ENCODE results near the gene CALCOCO1. TPM values are rescaled to one million over a fixed set of nuclear protein-coding genes. Genes with fewer than 3 reads are reported as not detected.

CALCOCO1 gene
- total and polyA plus RNA-seq, 2 of the 13 experiments (the other 11 are each of a cell fraction or from before 2014, with no cell fraction given) = 7.7 to 47.7 TPM

- TF ChIP-seq ZNF142 (CRISPR knock-in tag; IDR thresholded peaks at IDR 0.05) (no peak), MLXIP (CRISPR knock-in tag; IDR thresholded peaks at IDR 0.05; ENCODE audit: borderline replicate concordance) (no peak), NFKBIZ (CRISPR knock-in tag; IDR thresholded peaks at IDR 0.05) (peak; percentile 58; the same call in 1 of the 2 replicates), ZEB1 (IDR thresholded peaks at IDR 0.05; ENCODE audit: insufficient replicate concordance, low read depth) (no peak), ZNF17 (CRISPR knock-in tag; IDR thresholded peaks at IDR 0.05) (no peak), MXD1 (CRISPR knock-in tag; IDR thresholded peaks at IDR 0.05) (no peak), HOMEZ (CRISPR knock-in tag; IDR thresholded peaks at IDR 0.05; ENCODE audit: low read depth) (peak; percentile 87), REXO4 (CRISPR knock-in tag; IDR thresholded peaks at IDR 0.05; ENCODE audit: borderline replicate concordance) (no peak), ZNF407 (CRISPR knock-in tag; IDR thresholded peaks at IDR 0.05; ENCODE audit: not compliant biosample characterization) (no peak)
Observed at GRCh38 chr12:53659011-53659551, 68.2 kb downstream of the CALCOCO1 start (continued).

Measured in HepG2 (cell line).